A549 (cell line): ENCODE results near the gene VDR. TPM values are rescaled to one million over a fixed set of nuclear protein-coding genes. Genes with fewer than 3 reads are reported as not detected.

ENCODE experiments used
- ATAC-seq, 2 experiments: fragments of 200-7000 bp in 1 of 2; fragments of >200 bp in 1 of 2; cut with Nextera tagmentation in 1 of 2; cut with Tn5 transposase in 1 of 2; 3 replicates each; pipeline versions ENCODE4 v1.8.0 to v1.9.1; 2018 to 2020; ENCODE audit warnings: mild to moderate bottlenecking in 1 of 2, moderate library complexity in 1 of 2
- CTCF ChIA-PET: fragments of 300-600 bp; sonication (Branson Sonifier 250); formaldehyde crosslinking; extraction: SDS; loops from one replicate; lab custom pipeline; 2021; ENCODE audit warnings: antibody characterized with exemption, inconsistent platforms; lab: Yijun Ruan, JAX
- POLR2A ChIA-PET: fragments of 350-600 bp; formaldehyde crosslinking; extraction: SDS; loops from one replicate; lab custom pipeline; 2021; ENCODE audit warnings: antibody characterized with exemption, inconsistent platforms; lab: Yijun Ruan, JAX
- DNase-seq, 2 experiments: peaks; one replicate each; pipeline versions ENCODE4 v3.0.0 to v3.0.0-alpha.2; 2011 to 2016; ENCODE audit warnings: low read depth in 1 of 2, low spot score in 1 of 2
- FAIRE-seq: peaks from 2 replicates; lab custom pipeline; 2011; peaks lifted over from hg19 to GRCh38; lab: Jason Lieb, UNC
- H3K27ac ChIP-seq, 2 experiments: fragments of >200 bp; sonication (Bioruptor Twin); formaldehyde crosslinking; 3 replicates each; pipeline ENCODE4 v1.5.1; 2016 to 2017
- H3K4me1 ChIP-seq: fragments of >200 bp; sonication (Bioruptor Twin); formaldehyde crosslinking; 3 replicates; pipeline ENCODE4 v1.6.1; 2016
- H3K4me2 ChIP-seq: fragments of >200 bp; sonication (Bioruptor Twin); formaldehyde crosslinking; 3 replicates; pipeline ENCODE4 v1.6.1; 2016
- H3K4me3 ChIP-seq: fragments of >200 bp; sonication (Bioruptor Twin); formaldehyde crosslinking; 3 replicates; pipeline ENCODE4 v1.5.1; 2016
- H3K9me3 ChIP-seq: fragments of >200 bp; sonication (Bioruptor Twin); formaldehyde crosslinking; 3 replicates; pipeline ENCODE4 v1.6.1; 2016
- CEBPB ChIP-seq, 2 experiments: fragments of >200 bp in 1 of 2; sonication (Bioruptor Twin) in 1 of 2; formaldehyde crosslinking in 1 of 2; IDR thresholded peaks; 2 replicates each; pipeline ENCODE4 v1.6.1; 2012 to 2016
- EHF ChIP-seq: fragments of 250-450 bp; sonication (Bioruptor Pico); IDR thresholded peaks from 2 replicates; pipeline ENCODE4 v1.5.0; 2020; ENCODE audit warnings: mild to moderate bottlenecking
- EHMT2 ChIP-seq: fragments of 200-600 bp; sonication (generic); IDR thresholded peaks from 2 replicates; pipeline ENCODE4 v1.6.1; 2016; ENCODE audit warnings: antibody characterized with exemption, low read depth, mild to moderate bottlenecking, moderate library complexity
- FOSB ChIP-seq: fragments of 250-450 bp; sonication (Bioruptor Pico); IDR thresholded peaks from 2 replicates; pipeline ENCODE4 v1.5.0; 2020; ENCODE audit warnings: mild to moderate bottlenecking, moderate library complexity
- FOXS1 ChIP-seq: fragments of 250-450 bp; sonication (Bioruptor Pico); IDR thresholded peaks from 2 replicates; pipeline ENCODE4 v1.5.0; 2020; ENCODE audit warnings: mild to moderate bottlenecking, moderate library complexity
- GATA3 ChIP-seq: IDR thresholded peaks from 2 replicates; pipeline ENCODE4 v1.6.1; 2012; ENCODE audit warnings: borderline replicate concordance
- HEYL ChIP-seq: fragments of 250-450 bp; sonication (Bioruptor Pico); IDR thresholded peaks from 2 replicates; pipeline ENCODE4 v1.8.0; 2021; ENCODE audit warnings: mild to moderate bottlenecking, moderate library complexity
- HOXB13 ChIP-seq: fragments of 250-450 bp; sonication (Bioruptor Pico); IDR thresholded peaks from 2 replicates; pipeline ENCODE4 v1.5.0; 2020; ENCODE audit warnings: low read depth, mild to moderate bottlenecking, moderate library complexity
- JUN ChIP-seq, 2 experiments: fragments of >200 bp; sonication (Bioruptor Twin); formaldehyde crosslinking; IDR thresholded peaks; 2 replicates in 1 of 2; 3 replicates in 1 of 2; pipeline ENCODE4 v1.6.1; 2016 to 2017
- KDM1A ChIP-seq: fragments of 200-600 bp; sonication (generic); IDR thresholded peaks from 2 replicates; pipeline ENCODE4 v1.6.1; 2016; ENCODE audit warnings: low read depth, mild to moderate bottlenecking
- NR3C1 ChIP-seq: fragments of >200 bp; sonication (Bioruptor Twin); formaldehyde crosslinking; IDR thresholded peaks from 3 replicates; pipeline ENCODE4 v1.6.1; 2017
- PHF8 ChIP-seq: fragments of 200-600 bp; sonication (generic); IDR thresholded peaks from 2 replicates; pipeline ENCODE4 v1.6.1; 2016; ENCODE audit warnings: low read depth, mild to moderate bottlenecking, antibody characterized with exemption, moderate library complexity, borderline replicate concordance
- POLR2AphosphoS2 ChIP-seq: conservative IDR thresholded peaks from 2 replicates; pipeline ENCODE4 v1.6.1; 2012; ENCODE audit warnings: low read length, improper control_type of control experiment, inconsistent platforms
- RAD21 ChIP-seq, 2 experiments: fragments of >200 bp in 1 of 2; sonication (Bioruptor Twin) in 1 of 2; formaldehyde crosslinking in 1 of 2; IDR thresholded peaks in 1 of 2; conservative IDR thresholded peaks in 1 of 2; 2 replicates in 1 of 2; 3 replicates in 1 of 2; pipeline ENCODE4 v1.6.1; 2012 to 2018; ENCODE audit warnings: inconsistent platforms in 1 of 2
- RFX5 ChIP-seq: fragments of 450-650 bp; IDR thresholded peaks from 2 replicates; pipeline ENCODE4 v1.7.1; 2014; ENCODE audit warnings: antibody characterized with exemption, mild to moderate bottlenecking, moderate library complexity
- RNF2 ChIP-seq: fragments of 200-600 bp; sonication (generic); IDR thresholded peaks from 2 replicates; pipeline ENCODE4 v1.6.1; 2016; ENCODE audit warnings: low read depth, mild to moderate bottlenecking, antibody characterized with exemption, moderate library complexity, borderline replicate concordance
- ZSCAN20 ChIP-seq: fragments of 250-450 bp; sonication (Bioruptor Pico); IDR thresholded peaks from 2 replicates; pipeline ENCODE4 v1.8.0; 2022; ENCODE audit warnings: mild to moderate bottlenecking, moderate library complexity
- WGBS: methylation state at CpG from one replicate; pipeline ENCODE4 v1.1.6; 2017; ENCODE audit errors: missing lambda C conversion rate; 5-methylcytosine and 5-hydroxymethylcytosine counted together
- polyA plus RNA-seq, 4 experiments: library from polyadenylated mRNA; depleted of rRNA in 3 of 4; stranded (reverse); fragments of >200 nt; fragmentation: RNase III in 1 of 4; extraction: RNeasy Plus Mini Kit Qiagen cat#74134 plus additional on column Dnase treatment in 1 of 4; gene quantifications; 2 replicates in 3 of 4; 3 replicates in 1 of 4; pipeline ENCODE4 v1.2.3, GENCODE V29; 2011 to 2017
- TF ChIP-seq, protein P1 (sequence below): IDR thresholded peaks from 2 replicates; pipeline ENCODE4 v1.6.1; 2012
- TF ChIP-seq, protein P2 (sequence below): IDR thresholded peaks from 2 replicates; pipeline ENCODE4 v1.6.1; 2012; ENCODE audit warnings: low read depth, borderline replicate concordance
- TF ChIP-seq, protein P3 (sequence below): fragments of >200 bp; sonication (Bioruptor Twin); formaldehyde crosslinking; IDR thresholded peaks from 3 replicates; pipeline ENCODE4 v1.6.1; 2016
- TF ChIP-seq, protein P4 (sequence below): IDR thresholded peaks from 2 replicates; pipeline ENCODE4 v1.6.1; 2012

The VDR gene
- polyA plus RNA-seq, 2 of the 4 experiments (the other 2 are of a cell fraction): 1.9 to 2.1 TPM

DNA sequence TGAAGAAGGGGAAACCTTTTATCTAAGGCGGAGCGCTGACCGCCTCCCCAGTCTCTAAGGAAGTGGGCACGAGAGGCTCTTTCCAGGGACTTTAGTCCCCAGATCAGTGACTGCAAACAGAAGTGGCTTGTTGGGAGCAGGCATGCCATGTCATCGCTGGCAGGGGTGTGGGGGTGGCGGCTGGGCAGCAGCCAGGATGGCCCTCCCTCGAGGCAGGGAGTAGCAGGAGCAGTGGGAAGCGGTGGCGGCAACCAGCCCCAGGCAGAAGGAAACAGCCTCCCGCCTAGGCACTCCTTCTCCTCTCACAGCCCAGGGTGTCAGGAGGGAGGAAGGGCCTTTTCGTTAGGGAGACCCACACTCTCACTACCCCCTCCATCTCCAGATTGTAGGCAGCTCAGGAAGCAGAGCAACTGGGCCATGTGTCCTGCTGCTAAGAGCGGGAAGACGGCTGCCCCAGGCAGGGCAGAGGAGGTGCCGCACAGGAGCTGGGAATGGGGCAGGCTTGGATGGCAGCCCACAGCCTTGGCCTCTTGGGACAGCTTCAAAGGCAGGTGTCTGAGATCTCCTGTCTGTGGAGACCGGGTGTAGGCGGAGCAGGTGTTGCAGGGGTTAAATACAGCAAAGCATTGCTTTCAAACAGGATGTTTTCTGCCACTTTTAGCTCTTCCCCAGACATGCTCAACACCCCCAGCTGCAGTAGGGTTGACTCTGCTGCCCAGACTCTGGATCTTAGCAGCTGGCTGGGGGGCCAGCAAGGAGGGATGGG, 21.8 kb downstream of the VDR start (continued):
- TF ChIP-seq, protein P1, sequence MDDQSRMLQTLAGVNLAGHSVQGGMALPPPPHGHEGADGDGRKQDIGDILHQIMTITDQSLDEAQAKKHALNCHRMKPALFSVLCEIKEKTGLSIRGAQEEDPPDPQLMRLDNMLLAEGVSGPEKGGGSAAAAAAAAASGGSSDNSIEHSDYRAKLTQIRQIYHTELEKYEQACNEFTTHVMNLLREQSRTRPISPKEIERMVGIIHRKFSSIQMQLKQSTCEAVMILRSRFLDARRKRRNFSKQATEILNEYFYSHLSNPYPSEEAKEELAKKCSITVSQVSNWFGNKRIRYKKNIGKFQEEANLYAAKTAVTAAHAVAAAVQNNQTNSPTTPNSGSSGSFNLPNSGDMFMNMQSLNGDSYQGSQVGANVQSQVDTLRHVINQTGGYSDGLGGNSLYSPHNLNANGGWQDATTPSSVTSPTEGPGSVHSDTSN: no peak
- TF ChIP-seq POLR2AphosphoS2 (no peak), NR3C1 (no peak), GATA3 (no peak)

DNA sequence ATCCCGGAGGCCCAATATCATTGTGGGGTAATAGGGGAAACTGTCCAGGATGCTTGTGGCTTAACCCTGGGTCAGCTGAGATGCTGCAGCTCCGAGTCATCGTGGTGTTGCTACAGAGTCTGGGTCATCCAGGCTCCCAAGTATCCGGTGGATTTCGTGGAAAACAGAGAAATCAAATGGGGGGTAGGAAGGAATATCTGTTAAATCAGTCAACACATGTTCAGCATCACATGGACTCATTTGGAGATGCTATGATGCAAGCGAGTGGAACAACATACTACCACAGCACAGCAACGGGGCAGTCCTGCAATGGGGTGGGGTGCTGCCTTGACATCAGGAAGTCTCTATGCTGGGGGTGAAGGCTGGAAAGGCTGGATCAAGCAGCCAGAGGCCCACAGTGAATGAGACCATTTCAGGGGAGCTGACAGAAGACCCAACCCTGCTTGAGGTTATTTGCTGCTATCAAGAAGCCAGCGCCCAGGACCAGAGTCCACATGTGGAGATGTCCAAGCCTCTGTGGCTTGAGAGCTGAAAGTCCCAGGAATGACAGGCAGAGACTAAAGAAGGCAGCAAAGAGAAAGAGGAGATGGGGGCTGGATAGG, 22.9 kb downstream of the VDR start:
- FAIRE-seq (no peak), ATAC-seq (peak; percentile 70 to 75; a peak in 5 of 6 replicates), DNase-seq (peak in 1 of 2 experiments; percentile 20)
- WGBS: 28% methylated on average over 8 of the region's 8 CpGs
- H3K4me3 ChIP-seq: no peak overlapping the region
- H3K4me1 ChIP-seq: peaks cover 9% of the 10 kb centered on the region; the same call in 1 of the 3 replicates
- no peaks in the 10 kb centered on the region for H3K9me3 ChIP-seq
- H3K27ac ChIP-seq: peak overlapping the region; percentile 40 to 66; a peak in 4 of 6 replicates
- ChIA-PET CTCF (interaction anchor here (1.0 kb wide), 1 partner anchor 14 kb away, joined by 3 read pairs; no protein-coding TSS in a partner anchor), POLR2A (interaction anchor here (2.1 kb wide), 1 partner anchor 23 kb away, joined by 10 read pairs; the partner anchor contains the start of gene VDR)
- TF ChIP-seq CEBPB (IDR thresholded peaks at IDR 0.05): peak in 1 of 2 experiments; percentile 27; a peak in 2 of 4 replicates
- TF ChIP-seq EHMT2: no peak
- H3K4me2 ChIP-seq: peak overlapping the region; percentile 33; the same call in 2 of the 3 replicates

DNA sequence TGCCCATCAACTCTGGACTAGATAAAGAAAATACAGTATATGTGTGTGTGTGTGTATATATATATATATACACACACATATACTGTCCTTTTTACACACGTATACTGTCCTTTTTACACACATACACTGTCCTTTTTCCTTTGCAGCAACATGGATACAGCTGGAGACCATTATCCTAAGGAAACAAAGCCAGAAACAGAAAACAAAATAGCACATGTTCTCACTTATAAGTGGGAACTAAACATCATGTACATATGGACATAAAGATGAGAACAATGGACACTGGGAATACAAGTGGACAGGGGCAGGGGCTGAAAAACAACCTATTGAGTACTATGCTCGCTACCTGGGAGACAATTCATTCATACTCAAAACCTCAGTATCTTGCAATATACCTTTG, 23.7 kb downstream of the VDR start:
- ChIA-PET POLR2A (interaction anchor here (2.1 kb wide), 1 partner anchor 24 kb away, joined by 10 read pairs; the partner anchor contains the start of gene VDR), CTCF (interaction anchor here (1.0 to 2.4 kb wide), 3 partner anchors 13 to 139 kb away, joined by 3 to 8 read pairs (median 4); partner anchors contain the start of gene VDR)
- no peak overlapping the region for H3K4me2 ChIP-seq
- H3K4me3 ChIP-seq: no peak overlapping the region
- H3K4me1 ChIP-seq: peaks cover 9% of the 10 kb centered on the region; the same call in 1 of the 3 replicates
- H3K9me3 ChIP-seq: no peaks in the 10 kb centered on the region
- WGBS: 89% methylated on average over 2 of the region's 2 CpGs
- DNase-seq (no peak), FAIRE-seq (no peak), ATAC-seq (no peak)
- no peak overlapping the region for H3K27ac ChIP-seq
- TF ChIP-seq RNF2 (no peak), KDM1A (no peak), JUN (IDR thresholded peaks at IDR 0.05) (no peak), PHF8 (no peak), FOXS1 (CRISPR knock-in tag) (no peak), ZSCAN20 (no peak), HOXB13 (no peak), CEBPB (IDR thresholded peaks at IDR 0.05) (no peak), FOSB (CRISPR knock-in tag) (no peak), RFX5 (no peak), RAD21 (conservative IDR thresholded peaks at IDR 0.05 in 1 of 2, IDR thresholded peaks at IDR 0.05 in 1 of 2) (no peak), EHF (no peak), HEYL (CRISPR knock-in tag) (no peak)
- TF ChIP-seq, protein P2, sequence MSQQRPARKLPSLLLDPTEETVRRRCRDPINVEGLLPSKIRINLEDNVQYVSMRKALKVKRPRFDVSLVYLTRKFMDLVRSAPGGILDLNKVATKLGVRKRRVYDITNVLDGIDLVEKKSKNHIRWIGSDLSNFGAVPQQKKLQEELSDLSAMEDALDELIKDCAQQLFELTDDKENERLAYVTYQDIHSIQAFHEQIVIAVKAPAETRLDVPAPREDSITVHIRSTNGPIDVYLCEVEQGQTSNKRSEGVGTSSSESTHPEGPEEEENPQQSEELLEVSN: no peak
- TF ChIP-seq, protein P3, sequence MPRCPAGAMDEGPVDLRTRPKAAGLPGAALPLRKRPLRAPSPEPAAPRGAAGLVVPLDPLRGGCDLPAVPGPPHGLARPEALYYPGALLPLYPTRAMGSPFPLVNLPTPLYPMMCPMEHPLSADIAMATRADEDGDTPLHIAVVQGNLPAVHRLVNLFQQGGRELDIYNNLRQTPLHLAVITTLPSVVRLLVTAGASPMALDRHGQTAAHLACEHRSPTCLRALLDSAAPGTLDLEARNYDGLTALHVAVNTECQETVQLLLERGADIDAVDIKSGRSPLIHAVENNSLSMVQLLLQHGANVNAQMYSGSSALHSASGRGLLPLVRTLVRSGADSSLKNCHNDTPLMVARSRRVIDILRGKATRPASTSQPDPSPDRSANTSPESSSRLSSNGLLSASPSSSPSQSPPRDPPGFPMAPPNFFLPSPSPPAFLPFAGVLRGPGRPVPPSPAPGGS: no peak
- TF ChIP-seq, protein P4, sequence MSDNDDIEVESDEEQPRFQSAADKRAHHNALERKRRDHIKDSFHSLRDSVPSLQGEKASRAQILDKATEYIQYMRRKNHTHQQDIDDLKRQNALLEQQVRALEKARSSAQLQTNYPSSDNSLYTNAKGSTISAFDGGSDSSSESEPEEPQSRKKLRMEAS: no peak
